Activated T-cell treated with anti-CD3 and anti-CD28 coated beads for 48 hours (primary cell): Measurements from ENCODE around the gene TMEM138.

Source experiments
- DNase-seq: peaks from one replicate; pipeline ENCODE4 v3.0.0-alpha.2; 2020; ENCODE audit warnings: low read depth

The TMEM138 gene

GRCh38 chr11:61361741-61362541 lies at the start of gene TMEM138, which contains the start of gene CYB561A3:
TMEM138 (plus strand) TSS chr11:61362374; CDS start chr11:61364391, 2,017 bp downstream.
CYB561A3 (minus strand) TSS chr11:61361882; CDS start chr11:61356713, 5,169 bp downstream.
- DNase-seq: peak; percentile 92

- DNase-seq: no peak
These were observed 46.9 kb upstream of the TMEM138 start for GRCh38 chr11:61315260-61315659.

- no peak for DNase-seq
These were observed 36.3 kb upstream of the TMEM138 start for GRCh38 chr11:61325649-61326414.

- DNase-seq: no peak
These were observed 34.5 kb upstream of the TMEM138 start for GRCh38 chr11:61327669-61328071.

GRCh38 chr11:61328351-61328750 lies 33.8 kb upstream of the TMEM138 start:
- no peak for DNase-seq

GRCh38 chr11:61329871-61330270 lies 32.3 kb upstream of the TMEM138 start:
- DNase-seq: no peak

- no peak for DNase-seq
These were observed 30.5 kb upstream of the TMEM138 start for GRCh38 chr11:61331651-61332050.

GRCh38 chr11:61332281-61332796 lies 29.8 kb upstream of the TMEM138 start:
- DNase-seq: no peak

GRCh38 chr11:61332797-61333549 lies 29.2 kb upstream of the TMEM138 start, which contains the start of the genes DDB1 and TKFC:
DDB1 (minus strand) TSS chr11:61333105; CDS start chr11:61332968, 137 bp downstream.
TKFC (plus strand) TSS chr11:61333228; CDS start chr11:61334729, 1,501 bp downstream.
- peak; percentile 99 for DNase-seq

- DNase-seq: peak; percentile 19
These were observed 28.4 kb upstream of the TMEM138 start for GRCh38 chr11:61333550-61334433.

GRCh38 chr11:61334434-61335354 lies 27.5 kb upstream of the TMEM138 start:
- no peak for DNase-seq

GRCh38 chr11:61335355-61335710 lies 26.8 kb upstream of the TMEM138 start:
- DNase-seq: no peak

GRCh38 chr11:61336171-61336935 lies 25.8 kb upstream of the TMEM138 start:
- DNase-seq: peak; percentile 82

GRCh38 chr11:61337706-61338470 lies 24.3 kb upstream of the TMEM138 start:
- DNase-seq: no peak

- no peak for DNase-seq
These were observed 23.2 kb upstream of the TMEM138 start for GRCh38 chr11:61338783-61339489.

GRCh38 chr11:61339490-61339878 lies 22.7 kb upstream of the TMEM138 start:
- no peak for DNase-seq

GRCh38 chr11:61340979-61341378 lies 21.2 kb upstream of the TMEM138 start:
- DNase-seq: no peak

GRCh38 chr11:61341706-61342105 lies 20.5 kb upstream of the TMEM138 start:
- DNase-seq: no peak
